Pancreas (tissue), 10 donors: ENCODE data around the gene ZNF423. TPM values are rescaled to one million over a fixed set of nuclear protein-coding genes. Genes with fewer than 3 reads are reported as not detected.

Experiments used
- ATAC-seq, 4 donors: fragments of 200-7000 bp; cut with Tn5 transposase; one replicate each; pipeline versions ENCODE4 v1.8.0 to v1.9.1; 2020; ENCODE audit warnings: mild to moderate bottlenecking in 4 of 4, moderate library complexity in 4 of 4
- DNase-seq, 6 donors: peaks; one replicate each; pipeline ENCODE4 v3.0.0-alpha.2; 2020
- FAIRE-seq: peaks from 2 replicates; lab custom pipeline; 2012; peaks lifted over from hg19 to GRCh38; lab: Jason Lieb, UNC
- H3K27ac ChIP-seq, 4 donors: fragments of 200-600 bp; sonication (generic); 1 replicate in 3 of 4; 2 replicates in 1 of 4; pipeline versions ENCODE4 v1.5.0 to v1.8.0; 2020
- H3K27me3 ChIP-seq, 4 donors: fragments of 200-600 bp; one replicate each; pipeline ENCODE4 v1.8.0; 2021
- H3K36me3 ChIP-seq, 3 donors: fragments of 200-600 bp; sonication (generic) in 1 of 3; one replicate each; pipeline versions ENCODE4 v1.5.0 to v1.8.0; 2020 to 2021
- H3K4me1 ChIP-seq, 3 donors: fragments of 200-600 bp; one replicate each; pipeline ENCODE4 v1.8.0; 2021
- H3K4me3 ChIP-seq, 4 donors: fragments of 200-600 bp; sonication (generic) in 2 of 4; one replicate each; pipeline versions ENCODE4 v1.5.0 to v1.8.0; 2020 to 2021
- H3K9me3 ChIP-seq, 4 donors: fragments of 200-600 bp; one replicate each; pipeline ENCODE4 v1.8.0; 2021
- CTCF ChIP-seq, 4 donors: fragments of 200-600 bp; sonication (generic) in 3 of 4; IDR thresholded peaks; one replicate each; pipeline versions ENCODE4 v1.5.0 to v1.8.0; 2021; ENCODE audit warnings: antibody characterized with exemption in 4 of 4
- WGBS, 2 donors: extraction: QIAGEN DNeasy Blood & Tissue Kit; methylation state at CpG; one replicate each; pipeline ENCODE4 v1.1.7; 2013; 5-methylcytosine and 5-hydroxymethylcytosine counted together
- intact Hi-C, 3 donors: fragments of 100-400 bp; cut with DNase I; formaldehyde crosslinking; loops; one replicate each; pipeline versions ENCODE4 v1.11.1 to v1.14.2; 2022
- polyA plus RNA-seq, 2 donors: library from polyadenylated mRNA; stranded (reverse); fragments of 200-250 nt; gene quantifications; one replicate each; pipeline ENCODE4 v1.2.3, GENCODE V29; 2013
- total RNA-seq, 6 donors: library from RNA; stranded (reverse); fragmentation: NEBNext Ultra II Directional in 4 of 6; extraction: Animal tissue kit (Norgen Biotek cat#: 25700) in 4 of 6; gene quantifications; one replicate each; pipeline versions ENCODE4 v1.2.1 to v1.2.4, GENCODE V29; 2021 to 2023
- donor health status: healthy with polysubstance abuse.
- donor health status: DM: no; HTN: no; CAD: no; lungs with moderate emphysema.
- donor health status: DM: no; HTN: no; CAD: no.
- donor health status: control.
- donor health status: control.
- donor health status: Bipolar disorder and iron deficiency.
- donor health status: DM: yes; HTN: yes; CAD: no.
- donor health status: DM: no; HTN: no; CAD: no.
- donor health status: DM: no; HTN: no; CAD: no.
- donor health status: DM: yes; HTN: yes; CAD: no.

The ZNF423 gene
- total and polyA plus RNA-seq, 8 donors: 0.61 to 5.1 (median 3.0) TPM

GRCh38 chr16:49696414-49697101, 159.4 kb downstream of the ZNF423 start:
- Histone ChIP-seq H3K27ac (no peak overlapping the region), H3K27me3 (no peaks in the 10 kb centered on the region), H3K36me3 (no peaks in the 10 kb centered on the region), H3K4me3 (no peak overlapping the region), H3K4me1 (no peaks in the 10 kb centered on the region), H3K9me3 (no peaks in the 10 kb centered on the region)
- intact Hi-C loops: no loop called here
- no peak for ATAC-seq
- no peak for DNase-seq
- WGBS, 2 donors: 85 to 88% methylated on average over 13 to 14 of the region's 14 CpGs
- TF ChIP-seq CTCF (IDR thresholded peaks at IDR 0.05): no peak
- no peak for FAIRE-seq

GRCh38 chr16:49695782-49696413, 160.0 kb downstream of the ZNF423 start:
- no peaks in the 10 kb centered on the region for H3K9me3 ChIP-seq
- no peaks in the 10 kb centered on the region for H3K27me3 ChIP-seq
- no peak for TF ChIP-seq CTCF (IDR thresholded peaks at IDR 0.05)
- ATAC-seq (no peak), DNase-seq (no peak), FAIRE-seq (no peak)
- 92 to 95% methylated on average over 5 of the region's 5 CpGs for WGBS, 2 donors
- H3K4me3 ChIP-seq: no peak overlapping the region
- no peak overlapping the region for H3K27ac ChIP-seq
- H3K36me3 ChIP-seq: no peaks in the 10 kb centered on the region
- H3K4me1 ChIP-seq: no peaks in the 10 kb centered on the region
- intact Hi-C loops: no loop called here

GRCh38 chr16:49693445-49693844, 162.5 kb downstream of the ZNF423 start:
- FAIRE-seq (no peak), DNase-seq (no peak), ATAC-seq (no peak)
- H3K9me3 ChIP-seq: no peaks in the 10 kb centered on the region
- intact Hi-C loops: no loop called here
- TF ChIP-seq CTCF (IDR thresholded peaks at IDR 0.05): no peak
- H3K36me3 ChIP-seq: no peaks in the 10 kb centered on the region
- 78 to 81% methylated on average over 5 of the region's 5 CpGs for WGBS, 2 donors
- no peak overlapping the region for H3K27ac ChIP-seq
- no peaks in the 10 kb centered on the region for H3K4me1 ChIP-seq
- H3K27me3 ChIP-seq: no peaks in the 10 kb centered on the region
- no peak overlapping the region for H3K4me3 ChIP-seq

GRCh38 chr16:49690778-49691177, 165.1 kb downstream of the ZNF423 start:
- FAIRE-seq: no peak
- ATAC-seq: no peak
- WGBS, 2 donors: 82 to 83% methylated on average over 13 of the region's 13 CpGs
- Histone ChIP-seq H3K4me3 (no peak overlapping the region), H3K9me3 (no peaks in the 10 kb centered on the region), H3K27me3 (no peaks in the 10 kb centered on the region), H3K36me3 (no peaks in the 10 kb centered on the region), H3K27ac (no peak overlapping the region), H3K4me1 (no peaks in the 10 kb centered on the region)
- TF ChIP-seq CTCF (IDR thresholded peaks at IDR 0.05): no peak
- intact Hi-C loops: no loop called here
- DNase-seq: no peak
